ENCODE results near the gene SCN1B.

DNA sequence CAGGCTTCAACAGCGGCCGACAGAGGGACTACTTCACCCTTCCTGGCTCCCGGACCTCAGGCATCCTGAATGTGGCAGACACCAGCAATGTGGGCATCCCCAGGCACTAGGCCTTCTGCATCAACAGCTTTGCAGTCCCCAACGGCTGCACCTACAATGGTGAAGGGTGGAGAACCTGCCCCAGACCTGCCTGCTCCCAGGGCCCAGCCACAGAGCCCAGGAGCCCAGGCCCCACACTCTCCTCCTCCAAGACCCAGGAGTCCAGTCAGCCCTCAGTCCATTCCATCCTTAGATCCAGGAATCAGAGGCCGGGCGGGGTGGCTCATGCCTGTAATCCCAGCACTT is 45.7 kb downstream of the SCN1B start:
- TF ChIP-seq SP1 (IDR thresholded peaks at IDR 0.05) (no peak), LEF1 (IDR thresholded peaks at IDR 0.05; ENCODE audit: borderline replicate concordance) (no peak), BHLHE40 (IDR thresholded peaks at IDR 0.05; ENCODE audit: borderline replicate concordance) (no peak), NFRKB (IDR thresholded peaks at IDR 0.05) (no peak), CTBP1 (IDR thresholded peaks at IDR 0.05; ENCODE audit: borderline replicate concordance) (no peak), TARDBP (IDR thresholded peaks at IDR 0.05) (no peak), L3MBTL2 (conservative IDR thresholded peaks at IDR 0.05) (no peak), ARNT (IDR thresholded peaks at IDR 0.05) (no peak), ELF4 (IDR thresholded peaks at IDR 0.05) (no peak), FOXA1 (IDR thresholded peaks at IDR 0.05) (no peak), FOXK2 (IDR thresholded peaks at IDR 0.05) (no peak), FOXM1 (IDR thresholded peaks at IDR 0.05; ENCODE audit: borderline replicate concordance) (no peak)
- TF ChIP-seq, protein P1, sequence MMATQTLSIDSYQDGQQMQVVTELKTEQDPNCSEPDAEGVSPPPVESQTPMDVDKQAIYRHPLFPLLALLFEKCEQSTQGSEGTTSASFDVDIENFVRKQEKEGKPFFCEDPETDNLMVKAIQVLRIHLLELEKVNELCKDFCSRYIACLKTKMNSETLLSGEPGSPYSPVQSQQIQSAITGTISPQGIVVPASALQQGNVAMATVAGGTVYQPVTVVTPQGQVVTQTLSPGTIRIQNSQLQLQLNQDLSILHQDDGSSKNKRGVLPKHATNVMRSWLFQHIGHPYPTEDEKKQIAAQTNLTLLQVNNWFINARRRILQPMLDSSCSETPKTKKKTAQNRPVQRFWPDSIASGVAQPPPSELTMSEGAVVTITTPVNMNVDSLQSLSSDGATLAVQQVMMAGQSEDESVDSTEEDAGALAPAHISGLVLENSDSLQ (IDR thresholded peaks at IDR 0.05): no peak

All from HEK293T (cell line).